Stomach (tissue), 9 donors: Measurements from ENCODE around the gene SORCS3. TPM values are rescaled to one million over a fixed set of nuclear protein-coding genes. Genes with fewer than 3 reads are reported as not detected.

Experiments used
- DNase-seq, 2 donors: peaks; one replicate each; pipeline versions ENCODE4 v3.0.0 to v3.0.0-alpha.2; 2013 to 2019
- H3K27ac ChIP-seq, 5 donors: fragments of 200-600 bp in 4 of 5; sonication (generic) in 4 of 5; one replicate each; pipeline ENCODE4 v1.5.1; 2013 to 2019; ENCODE audit warnings: mild to moderate bottlenecking in 1 of 5, moderate library complexity in 1 of 5
- H3K27me3 ChIP-seq, 3 donors: fragments of 200-600 bp; sonication (generic); one replicate each; pipeline ENCODE4 v1.5.1; 2017 to 2019; ENCODE audit warnings: mixed run types in 1 of 3
- H3K36me3 ChIP-seq, 4 donors: fragments of 200-600 bp; sonication (generic); 1 replicate in 3 of 4; 2 replicates in 1 of 4; pipeline ENCODE4 v1.5.1; 2016 to 2019
- H3K4me1 ChIP-seq, 4 donors: fragments of 200-600 bp; sonication (generic); one replicate each; pipeline ENCODE4 v1.5.1; 2016 to 2019
- H3K4me3 ChIP-seq, 4 donors: fragments of 200-600 bp; sonication (generic) in 3 of 4; one replicate each; pipeline ENCODE4 v1.5.1; 2016 to 2019; ENCODE audit warnings: mild to moderate bottlenecking in 1 of 4
- H3K9me3 ChIP-seq, 4 donors: fragments of 200-600 bp; sonication (generic); one replicate each; pipeline ENCODE4 v1.5.1; 2016 to 2019
- EP300 ChIP-seq: sonication (generic); formaldehyde crosslinking; IDR thresholded peaks from one replicate; pipeline ENCODE4 v1.6.1; 2017; ENCODE audit warnings: antibody characterized with exemption
- POLR2A ChIP-seq, 4 donors: fragments of 450-650 bp; IDR thresholded peaks; one replicate each; pipeline ENCODE4 v1.6.1; 2016; ENCODE audit warnings: antibody characterized with exemption in 4 of 4, control low read depth in 2 of 4, mild to moderate bottlenecking in 1 of 4, moderate library complexity in 1 of 4
- POLR2AphosphoS5 ChIP-seq, 3 donors: sonication (generic); formaldehyde crosslinking; IDR thresholded peaks; one replicate each; pipeline ENCODE4 v1.6.1; 2016; ENCODE audit warnings: antibody characterized with exemption in 3 of 3
- WGBS, 5 donors: extraction: QIAGEN DNeasy Blood & Tissue Kit in 3 of 5; methylation state at CpG; one replicate each; pipeline versions ENCODE4 v1.1.5 to v1.1.7; 2013 to 2018; 5-methylcytosine and 5-hydroxymethylcytosine counted together
- intact Hi-C: fragments of 100-400 bp; cut with DNase I; formaldehyde crosslinking; loops from one replicate; pipeline ENCODE4 v1.15.1; 2023; ENCODE audit warnings: low total_unique reads
- polyA plus RNA-seq, 3 donors: library from polyadenylated mRNA; stranded (reverse); fragments of 200-250 nt; gene quantifications; one replicate each; pipeline ENCODE4 v1.2.3, GENCODE V29; 2013
- total RNA-seq, 5 donors: library from RNA; depleted of rRNA; stranded (reverse); fragments of >200 nt; gene quantifications; one replicate each; pipeline versions ENCODE4 v1.1.0 to v1.2.3, GENCODE V29; 2014 to 2016
- TF ChIP-seq, protein P1 (sequence below), 7 experiments: fragments of 450-650 bp in 4 of 7; fragments of 200-600 bp in 3 of 7; sonication (generic) in 3 of 7; IDR thresholded peaks; one replicate each; pipeline ENCODE4 v1.5.1; 2016 to 2019; ENCODE audit warnings: antibody characterized with exemption in 7 of 7, control low read depth in 2 of 7, mild to moderate bottlenecking in 1 of 7
- donor health status: healthy with polysubstance abuse.
- donor health status: Bipolar disorder and iron deficiency.
- donor health status: healthy.

The SORCS3 gene
- total and polyA plus RNA-seq, 8 donors = 0.06 to 2.6 (median 0.20) TPM; not detected in 4

- 76 to 85% (median 82%) methylated on average over 7 of the region's 7 CpGs for WGBS, 5 donors
- H3K27ac ChIP-seq = no peak overlapping the region
Measured at GRCh38 chr10:105266966-105267539, 626.0 kb downstream of the SORCS3 start.

DNA sequence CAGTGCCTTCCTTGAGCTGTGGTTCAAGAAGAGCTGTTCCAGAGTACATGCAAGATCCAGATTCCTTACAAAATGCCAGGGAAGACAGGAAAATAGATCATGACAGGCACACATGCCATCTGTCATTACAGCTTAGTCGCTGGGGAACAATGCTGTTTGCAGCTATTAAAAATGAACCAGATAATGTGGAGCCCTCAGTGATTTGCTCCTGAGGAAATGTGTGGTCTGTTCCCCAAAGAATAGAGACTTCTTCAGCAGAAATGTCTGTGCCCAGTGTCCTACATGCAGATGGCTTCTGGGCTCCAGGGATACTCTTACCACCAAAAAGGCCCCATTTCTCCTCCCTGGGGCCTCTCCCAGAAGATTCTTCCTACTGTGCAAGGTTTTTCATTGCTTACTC, 627.9 kb downstream of the SORCS3 start:
- H3K9me3 ChIP-seq = no peaks in the 10 kb centered on the region
- DNase-seq = no peak
- H3K4me1 ChIP-seq = no peaks in the 10 kb centered on the region
- H3K27me3 ChIP-seq = no peaks in the 10 kb centered on the region
- H3K36me3 ChIP-seq = no peaks in the 10 kb centered on the region
- no peak overlapping the region for H3K4me3 ChIP-seq
- intact Hi-C loops = no loop called here
- TF ChIP-seq POLR2AphosphoS5 (IDR thresholded peaks at IDR 0.05) (no peak), POLR2A (IDR thresholded peaks at IDR 0.05) (no peak), EP300 (no peak)
- TF ChIP-seq, protein P1, sequence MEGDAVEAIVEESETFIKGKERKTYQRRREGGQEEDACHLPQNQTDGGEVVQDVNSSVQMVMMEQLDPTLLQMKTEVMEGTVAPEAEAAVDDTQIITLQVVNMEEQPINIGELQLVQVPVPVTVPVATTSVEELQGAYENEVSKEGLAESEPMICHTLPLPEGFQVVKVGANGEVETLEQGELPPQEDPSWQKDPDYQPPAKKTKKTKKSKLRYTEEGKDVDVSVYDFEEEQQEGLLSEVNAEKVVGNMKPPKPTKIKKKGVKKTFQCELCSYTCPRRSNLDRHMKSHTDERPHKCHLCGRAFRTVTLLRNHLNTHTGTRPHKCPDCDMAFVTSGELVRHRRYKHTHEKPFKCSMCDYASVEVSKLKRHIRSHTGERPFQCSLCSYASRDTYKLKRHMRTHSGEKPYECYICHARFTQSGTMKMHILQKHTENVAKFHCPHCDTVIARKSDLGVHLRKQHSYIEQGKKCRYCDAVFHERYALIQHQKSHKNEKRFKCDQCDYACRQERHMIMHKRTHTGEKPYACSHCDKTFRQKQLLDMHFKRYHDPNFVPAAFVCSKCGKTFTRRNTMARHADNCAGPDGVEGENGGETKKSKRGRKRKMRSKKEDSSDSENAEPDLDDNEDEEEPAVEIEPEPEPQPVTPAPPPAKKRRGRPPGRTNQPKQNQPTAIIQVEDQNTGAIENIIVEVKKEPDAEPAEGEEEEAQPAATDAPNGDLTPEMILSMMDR (IDR thresholded peaks at IDR 0.05) = no peak
- no peak overlapping the region for H3K27ac ChIP-seq
- WGBS, 5 donors = 44 to 63% (median 54%) methylated on average over 1 of the region's 1 CpG

More at GRCh38 chr10:105266966-105267539, 626.0 kb downstream of the SORCS3 start:
- no peaks in the 10 kb centered on the region for H3K9me3 ChIP-seq
- H3K27me3 ChIP-seq = no peaks in the 10 kb centered on the region
- TF ChIP-seq, protein P1 (IDR thresholded peaks at IDR 0.05) = no peak
- no peak for TF ChIP-seq EP300
- TF ChIP-seq POLR2AphosphoS5 (IDR thresholded peaks at IDR 0.05) = no peak
- no peak for TF ChIP-seq POLR2A (IDR thresholded peaks at IDR 0.05)
- DNase-seq = no peak
- intact Hi-C loops = no loop called here
- H3K36me3 ChIP-seq = no peaks in the 10 kb centered on the region
- H3K4me1 ChIP-seq = no peaks in the 10 kb centered on the region
- H3K4me3 ChIP-seq = no peak overlapping the region

DNA sequence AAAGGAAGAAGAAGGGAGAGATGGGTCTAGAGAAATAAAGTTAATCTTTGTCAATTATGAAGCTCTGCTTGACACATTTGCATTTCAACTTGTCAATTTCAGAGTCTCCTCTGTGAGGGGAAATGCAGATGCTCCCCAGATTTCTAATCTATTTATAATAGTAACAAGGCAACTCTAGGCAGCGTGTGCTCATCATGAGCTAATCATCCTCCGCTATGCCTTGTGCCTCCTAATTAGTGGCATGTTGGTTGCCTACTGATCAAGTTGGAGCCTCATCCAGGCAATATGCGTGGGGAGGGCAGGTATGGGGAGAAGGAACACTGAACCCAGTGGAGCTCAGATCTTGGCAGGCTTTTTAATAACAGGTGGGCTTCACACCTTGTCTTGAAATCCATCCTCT, 628.6 kb downstream of the SORCS3 start:
- no peaks in the 10 kb centered on the region for H3K27me3 ChIP-seq
- no peak for DNase-seq
- no peak overlapping the region for H3K4me3 ChIP-seq
- intact Hi-C loops = no loop called here
- whole genome bisulfite sequencing, 5 donors = 82 to 98% (median 89%) methylated on average over 3 of the region's 3 CpGs
- TF ChIP-seq EP300 (no peak), POLR2A (IDR thresholded peaks at IDR 0.05) (no peak), POLR2AphosphoS5 (IDR thresholded peaks at IDR 0.05) (no peak)
- TF ChIP-seq, protein P1 (IDR thresholded peaks at IDR 0.05) = no peak
- H3K36me3 ChIP-seq = no peaks in the 10 kb centered on the region
- H3K9me3 ChIP-seq = no peaks in the 10 kb centered on the region
- H3K27ac ChIP-seq = no peak overlapping the region
- H3K4me1 ChIP-seq = no peaks in the 10 kb centered on the region

DNA sequence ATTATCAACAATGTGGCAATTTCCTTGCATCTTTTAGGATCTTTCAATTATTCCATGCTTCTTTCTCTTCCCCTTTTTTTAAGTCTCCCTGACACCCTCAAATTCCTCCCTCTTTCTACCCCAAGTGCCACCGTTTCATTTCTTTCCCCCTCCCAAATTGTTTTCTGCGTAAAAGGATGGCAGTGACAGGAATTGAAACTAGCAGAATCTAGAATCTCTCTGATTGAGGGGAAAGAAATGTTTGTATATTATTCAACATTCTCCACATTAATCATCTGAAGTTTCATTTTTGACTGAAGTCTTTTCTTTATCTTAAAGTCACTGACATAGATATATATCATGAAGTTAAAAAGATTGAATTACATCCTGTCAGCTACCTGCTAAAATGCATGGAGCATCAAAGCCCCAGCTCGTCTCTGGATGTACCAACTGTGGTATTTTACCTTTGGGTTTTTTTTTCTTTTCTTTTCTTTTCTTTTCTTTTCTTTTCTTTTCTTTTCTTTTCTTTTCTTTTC, 633.5 kb downstream of the SORCS3 start:
- no peak overlapping the region for H3K27ac ChIP-seq
- H3K27me3 ChIP-seq = no peaks in the 10 kb centered on the region
- WGBS, 5 donors = 68 to 80% (median 72%) methylated on average over 3 of the region's 3 CpGs
- H3K4me3 ChIP-seq = no peak overlapping the region
- no peaks in the 10 kb centered on the region for H3K4me1 ChIP-seq
- TF ChIP-seq, protein P1 (IDR thresholded peaks at IDR 0.05) = no peak
- TF ChIP-seq EP300 (no peak), POLR2AphosphoS5 (IDR thresholded peaks at IDR 0.05) (no peak), POLR2A (IDR thresholded peaks at IDR 0.05) (no peak)
- intact Hi-C loops = no loop called here
- H3K9me3 ChIP-seq = no peaks in the 10 kb centered on the region
- H3K36me3 ChIP-seq = no peaks in the 10 kb centered on the region
- no peak for DNase-seq
